Measurements from ENCODE around the gene ITPKA. TPM values are rescaled to one million over a fixed set of nuclear protein-coding genes. Genes with fewer than 3 reads are reported as not detected.

ITPKA gene
- polyA plus RNA-seq, 1 of the 3 experiments (the other 2 are of a cell fraction) = 2.2 TPM

DNA sequence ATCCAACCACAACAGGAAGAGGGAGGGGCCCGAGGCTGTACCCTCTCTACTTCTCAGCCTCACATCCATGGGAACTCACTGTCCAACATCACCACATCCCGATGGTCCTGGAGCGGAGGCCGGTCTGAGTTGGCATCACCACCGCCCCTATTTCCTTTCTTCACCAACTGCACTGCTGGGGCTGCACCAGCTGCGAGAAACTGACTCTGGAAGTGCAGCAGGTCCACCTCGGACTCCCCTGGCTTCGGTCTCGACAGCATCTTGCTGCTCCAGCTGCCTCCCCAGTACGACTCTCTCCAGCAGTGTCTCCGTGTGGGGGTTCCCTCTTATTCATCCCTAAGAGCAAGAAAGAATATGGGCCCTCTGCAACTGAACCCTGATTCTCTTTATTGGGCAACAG, 43.2 kb downstream of the ITPKA start:
- 95% methylated on average over 11 of the region's 11 CpGs for WGBS (ENCODE audit: low lambda C conversion rate)
- Histone ChIP-seq H3F3A (replicated peaks; ENCODE audit: insufficient read depth) (peaks cover 5% of the 10 kb centered on the region), H3K79me2 (ENCODE audit: insufficient read depth) (peaks cover 22% of the 10 kb centered on the region), H3K4me2 (no peak overlapping the region), H3K9me2 (no peaks in the 10 kb centered on the region), H3K27ac (ENCODE audit: low read depth in 2 of 2, low read length in 1 of 2) (no peak overlapping the region), H3K27me3 (ENCODE audit: insufficient read depth) (no peaks in the 10 kb centered on the region), H3K4me3 (ENCODE audit: low read depth in 2 of 2, low read length in 1 of 2) (no peak overlapping the region), H3K36me3 (replicated peaks in 1 of 2; ENCODE audit: control insufficient read depth in 1 of 2, insufficient read depth in 2 of 2, low read length in 1 of 2) (peaks cover 14 to 24% of the 10 kb centered on the region in 2 experiments), H3K9ac (no peak overlapping the region), H3K4me1 (ENCODE audit: control insufficient read depth in 1 of 2, insufficient read depth in 2 of 2, low read depth in 1 of 2, low read length in 1 of 2) (peaks cover 7 to 10% of the 10 kb centered on the region in 2 experiments; a peak in 2 of 4 replicates), H2AFZ (ENCODE audit: low read depth) (no peak overlapping the region), H4K20me1 (ENCODE audit: insufficient read depth) (no peaks in the 10 kb centered on the region), H3K9me3 (no peaks in the 10 kb centered on the region)
- ChIA-PET CTCF (no interaction called here), POLR2A (no interaction called here)
- DNase-seq = no peak
- TF ChIP-seq, protein P1, sequence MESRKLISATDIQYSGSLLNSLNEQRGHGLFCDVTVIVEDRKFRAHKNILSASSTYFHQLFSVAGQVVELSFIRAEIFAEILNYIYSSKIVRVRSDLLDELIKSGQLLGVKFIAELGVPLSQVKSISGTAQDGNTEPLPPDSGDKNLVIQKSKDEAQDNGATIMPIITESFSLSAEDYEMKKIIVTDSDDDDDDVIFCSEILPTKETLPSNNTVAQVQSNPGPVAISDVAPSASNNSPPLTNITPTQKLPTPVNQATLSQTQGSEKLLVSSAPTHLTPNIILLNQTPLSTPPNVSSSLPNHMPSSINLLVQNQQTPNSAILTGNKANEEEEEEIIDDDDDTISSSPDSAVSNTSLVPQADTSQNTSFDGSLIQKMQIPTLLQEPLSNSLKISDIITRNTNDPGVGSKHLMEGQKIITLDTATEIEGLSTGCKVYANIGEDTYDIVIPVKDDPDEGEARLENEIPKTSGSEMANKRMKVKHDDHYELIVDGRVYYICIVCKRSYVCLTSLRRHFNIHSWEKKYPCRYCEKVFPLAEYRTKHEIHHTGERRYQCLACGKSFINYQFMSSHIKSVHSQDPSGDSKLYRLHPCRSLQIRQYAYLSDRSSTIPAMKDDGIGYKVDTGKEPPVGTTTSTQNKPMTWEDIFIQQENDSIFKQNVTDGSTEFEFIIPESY (IDR thresholded peaks at IDR 0.05; ENCODE audit: borderline replicate concordance, low read depth) = no peak
- TF ChIP-seq CHD2 (IDR thresholded peaks at IDR 0.05; ENCODE audit: low read length, partially characterized antibody) (no peak), ELF1 (IDR thresholded peaks at IDR 0.05) (no peak), RAD21 (IDR thresholded peaks at IDR 0.05; ENCODE audit: low read length) (no peak)
- TF ChIP-seq, protein P2, sequence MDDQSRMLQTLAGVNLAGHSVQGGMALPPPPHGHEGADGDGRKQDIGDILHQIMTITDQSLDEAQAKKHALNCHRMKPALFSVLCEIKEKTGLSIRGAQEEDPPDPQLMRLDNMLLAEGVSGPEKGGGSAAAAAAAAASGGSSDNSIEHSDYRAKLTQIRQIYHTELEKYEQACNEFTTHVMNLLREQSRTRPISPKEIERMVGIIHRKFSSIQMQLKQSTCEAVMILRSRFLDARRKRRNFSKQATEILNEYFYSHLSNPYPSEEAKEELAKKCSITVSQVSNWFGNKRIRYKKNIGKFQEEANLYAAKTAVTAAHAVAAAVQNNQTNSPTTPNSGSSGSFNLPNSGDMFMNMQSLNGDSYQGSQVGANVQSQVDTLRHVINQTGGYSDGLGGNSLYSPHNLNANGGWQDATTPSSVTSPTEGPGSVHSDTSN (IDR thresholded peaks at IDR 0.05) = no peak

DNA sequence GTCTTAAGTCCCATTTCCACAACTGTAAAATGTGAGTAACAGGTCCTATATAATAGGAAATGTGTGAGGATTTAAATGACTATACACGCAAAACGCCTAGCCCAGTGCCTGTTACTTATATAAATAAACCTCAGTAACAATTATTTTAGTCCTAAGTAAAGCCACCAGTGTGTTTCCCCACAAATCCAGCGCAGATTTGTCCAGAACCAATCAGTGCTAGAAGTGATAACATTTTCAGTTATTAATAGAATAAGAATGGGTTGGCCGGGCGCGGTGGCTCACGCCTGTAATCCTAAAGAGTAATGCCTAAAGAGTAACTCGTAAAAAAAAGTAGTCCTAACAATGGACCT, 49.8 kb downstream of the ITPKA start:
- ChIA-PET CTCF (interaction anchor here (0.9 to 1.7 kb wide), 3 partner anchors 13 to 15 kb away, joined by 3 to 9 read pairs (median 4); no protein-coding TSS in a partner anchor), POLR2A (interaction anchor here (0.6 to 1.9 kb wide), 20 partner anchors 9 to 352 kb away, joined by 3 to 16 read pairs (median 4); partner anchors contain the start of gene ITPKA)
- Histone ChIP-seq H3K27me3 (ENCODE audit: insufficient read depth) (no peaks in the 10 kb centered on the region), H3K79me2 (ENCODE audit: insufficient read depth) (peaks cover 37% of the 10 kb centered on the region), H3K9me2 (no peaks in the 10 kb centered on the region), H3K4me2 (peak overlapping the region; percentile 89), H3F3A (replicated peaks; ENCODE audit: insufficient read depth) (peaks cover 5% of the 10 kb centered on the region), H3K4me3 (ENCODE audit: low read depth in 2 of 2, low read length in 1 of 2) (peak overlapping the region; percentile 75 to 76), H3K27ac (ENCODE audit: low read depth in 2 of 2, low read length in 1 of 2) (peak overlapping the region; percentile 64 to 78), H2AFZ (ENCODE audit: low read depth) (peak overlapping the region; percentile 71), H3K4me1 (ENCODE audit: control insufficient read depth in 1 of 2, insufficient read depth in 2 of 2, low read depth in 1 of 2, low read length in 1 of 2) (peaks cover 4 to 11% of the 10 kb centered on the region in 2 experiments; a peak in 2 of 4 replicates), H4K20me1 (ENCODE audit: insufficient read depth) (no peaks in the 10 kb centered on the region), H3K9ac (peak overlapping the region; percentile 86), H3K36me3 (replicated peaks in 1 of 2; ENCODE audit: control insufficient read depth in 1 of 2, insufficient read depth in 2 of 2, low read length in 1 of 2) (no peaks in the 10 kb centered on the region), H3K9me3 (no peaks in the 10 kb centered on the region)
- DNase-seq = no peak
- TF ChIP-seq, protein P3, sequence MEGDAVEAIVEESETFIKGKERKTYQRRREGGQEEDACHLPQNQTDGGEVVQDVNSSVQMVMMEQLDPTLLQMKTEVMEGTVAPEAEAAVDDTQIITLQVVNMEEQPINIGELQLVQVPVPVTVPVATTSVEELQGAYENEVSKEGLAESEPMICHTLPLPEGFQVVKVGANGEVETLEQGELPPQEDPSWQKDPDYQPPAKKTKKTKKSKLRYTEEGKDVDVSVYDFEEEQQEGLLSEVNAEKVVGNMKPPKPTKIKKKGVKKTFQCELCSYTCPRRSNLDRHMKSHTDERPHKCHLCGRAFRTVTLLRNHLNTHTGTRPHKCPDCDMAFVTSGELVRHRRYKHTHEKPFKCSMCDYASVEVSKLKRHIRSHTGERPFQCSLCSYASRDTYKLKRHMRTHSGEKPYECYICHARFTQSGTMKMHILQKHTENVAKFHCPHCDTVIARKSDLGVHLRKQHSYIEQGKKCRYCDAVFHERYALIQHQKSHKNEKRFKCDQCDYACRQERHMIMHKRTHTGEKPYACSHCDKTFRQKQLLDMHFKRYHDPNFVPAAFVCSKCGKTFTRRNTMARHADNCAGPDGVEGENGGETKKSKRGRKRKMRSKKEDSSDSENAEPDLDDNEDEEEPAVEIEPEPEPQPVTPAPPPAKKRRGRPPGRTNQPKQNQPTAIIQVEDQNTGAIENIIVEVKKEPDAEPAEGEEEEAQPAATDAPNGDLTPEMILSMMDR (IDR thresholded peaks at IDR 0.05) = no peak
- TF ChIP-seq FOXJ3 (CRISPR knock-in tag; IDR thresholded peaks at IDR 0.05) (no peak), RFX5 (IDR thresholded peaks at IDR 0.05; ENCODE audit: low read length) (no peak), RAD21 (IDR thresholded peaks at IDR 0.05; ENCODE audit: low read length) (no peak), RXRA (IDR thresholded peaks at IDR 0.05; ENCODE audit: borderline replicate concordance, low read depth) (no peak), EP300 (IDR thresholded peaks at IDR 0.05; ENCODE audit: borderline replicate concordance in 1 of 2, low read depth in 1 of 2, low read length in 1 of 2) (no peak), JUND (IDR thresholded peaks at IDR 0.05) (no peak), SIN3A (IDR thresholded peaks at IDR 0.05; ENCODE audit: borderline replicate concordance, low read depth, low read length) (no peak), YY1 (IDR thresholded peaks at IDR 0.05; ENCODE audit: low read depth) (no peak)
- TF ChIP-seq, protein P2 (IDR thresholded peaks at IDR 0.05) = no peak
- TF ChIP-seq, protein P4, sequence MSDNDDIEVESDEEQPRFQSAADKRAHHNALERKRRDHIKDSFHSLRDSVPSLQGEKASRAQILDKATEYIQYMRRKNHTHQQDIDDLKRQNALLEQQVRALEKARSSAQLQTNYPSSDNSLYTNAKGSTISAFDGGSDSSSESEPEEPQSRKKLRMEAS (IDR thresholded peaks at IDR 0.05; ENCODE audit: low read depth) = no peak
- TF ChIP-seq, protein P5, sequence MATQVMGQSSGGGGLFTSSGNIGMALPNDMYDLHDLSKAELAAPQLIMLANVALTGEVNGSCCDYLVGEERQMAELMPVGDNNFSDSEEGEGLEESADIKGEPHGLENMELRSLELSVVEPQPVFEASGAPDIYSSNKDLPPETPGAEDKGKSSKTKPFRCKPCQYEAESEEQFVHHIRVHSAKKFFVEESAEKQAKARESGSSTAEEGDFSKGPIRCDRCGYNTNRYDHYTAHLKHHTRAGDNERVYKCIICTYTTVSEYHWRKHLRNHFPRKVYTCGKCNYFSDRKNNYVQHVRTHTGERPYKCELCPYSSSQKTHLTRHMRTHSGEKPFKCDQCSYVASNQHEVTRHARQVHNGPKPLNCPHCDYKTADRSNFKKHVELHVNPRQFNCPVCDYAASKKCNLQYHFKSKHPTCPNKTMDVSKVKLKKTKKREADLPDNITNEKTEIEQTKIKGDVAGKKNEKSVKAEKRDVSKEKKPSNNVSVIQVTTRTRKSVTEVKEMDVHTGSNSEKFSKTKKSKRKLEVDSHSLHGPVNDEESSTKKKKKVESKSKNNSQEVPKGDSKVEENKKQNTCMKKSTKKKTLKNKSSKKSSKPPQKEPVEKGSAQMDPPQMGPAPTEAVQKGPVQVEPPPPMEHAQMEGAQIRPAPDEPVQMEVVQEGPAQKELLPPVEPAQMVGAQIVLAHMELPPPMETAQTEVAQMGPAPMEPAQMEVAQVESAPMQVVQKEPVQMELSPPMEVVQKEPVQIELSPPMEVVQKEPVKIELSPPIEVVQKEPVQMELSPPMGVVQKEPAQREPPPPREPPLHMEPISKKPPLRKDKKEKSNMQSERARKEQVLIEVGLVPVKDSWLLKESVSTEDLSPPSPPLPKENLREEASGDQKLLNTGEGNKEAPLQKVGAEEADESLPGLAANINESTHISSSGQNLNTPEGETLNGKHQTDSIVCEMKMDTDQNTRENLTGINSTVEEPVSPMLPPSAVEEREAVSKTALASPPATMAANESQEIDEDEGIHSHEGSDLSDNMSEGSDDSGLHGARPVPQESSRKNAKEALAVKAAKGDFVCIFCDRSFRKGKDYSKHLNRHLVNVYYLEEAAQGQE (IDR thresholded peaks at IDR 0.05; ENCODE audit: low read depth, low read length) = no peak
- 1% methylated on average over 8 of the region's 8 CpGs for WGBS (ENCODE audit: low lambda C conversion rate)
